DND-41 (cell line): Measurements from ENCODE around the gene TTBK2.

ENCODE experiments used
- ATAC-seq: fragments of 200-7000 bp; cut with Tn5 transposase; 3 replicates; pipeline ENCODE4 v1.9.1; 2021; ENCODE audit warnings: low read depth; ENCODE audit not compliant: insufficient read depth
- DNase-seq: peaks from one replicate; pipeline ENCODE4 v3.0.0-alpha.2; 2020
- H2AFZ ChIP-seq: 2 replicates; pipeline ENCODE4 v1.6.0; 2012; ENCODE audit warnings: low read depth, low read length
- H3K27ac ChIP-seq: 2 replicates; pipeline ENCODE4 v1.5.1; 2012; ENCODE audit warnings: low read length, inconsistent platforms
- H3K27me3 ChIP-seq: fragments of 200-600 bp; sonication (generic); 2 replicates; pipeline ENCODE4 v1.6.0; 2012; ENCODE audit warnings: low read length, mild to moderate bottlenecking, inconsistent platforms; ENCODE audit not compliant: insufficient read depth, poor library complexity
- H3K36me3 ChIP-seq: 2 replicates; pipeline ENCODE4 v1.5.1; 2012; ENCODE audit warnings: low read length, inconsistent platforms; ENCODE audit not compliant: insufficient read depth
- H3K4me1 ChIP-seq: 2 replicates; pipeline ENCODE4 v1.5.1; 2012; ENCODE audit warnings: mild to moderate bottlenecking, low read length; ENCODE audit not compliant: insufficient read depth
- H3K4me2 ChIP-seq: 2 replicates; pipeline ENCODE4 v1.6.0; 2012; ENCODE audit warnings: mild to moderate bottlenecking, moderate library complexity, low read length, inconsistent platforms; ENCODE audit not compliant: insufficient read depth
- H3K4me3 ChIP-seq, 2 experiments: fragments of 200-600 bp in 1 of 2; shearing (Covaris generic) in 1 of 2; 2 replicates each; pipeline ENCODE4 v1.5.1; 2012 to 2016; ENCODE audit warnings: inconsistent platforms in 2 of 2, low read length in 2 of 2, mild to moderate bottlenecking in 2 of 2, low read depth in 1 of 2, moderate library complexity in 1 of 2
- H3K79me2 ChIP-seq: 2 replicates; pipeline ENCODE4 v1.6.0; 2012; ENCODE audit warnings: low read length, inconsistent platforms; ENCODE audit not compliant: insufficient read depth
- H3K9ac ChIP-seq: 2 replicates; pipeline ENCODE4 v1.6.0; 2012; ENCODE audit warnings: low read depth, mild to moderate bottlenecking, inconsistent platforms, low read length, moderate library complexity
- H3K9me3 ChIP-seq: 2 replicates; pipeline ENCODE4 v1.5.1; 2012; ENCODE audit warnings: low read length, moderate library complexity, mild to moderate bottlenecking, inconsistent platforms; ENCODE audit not compliant: insufficient read depth, severe bottlenecking
- H4K20me1 ChIP-seq: 2 replicates; pipeline ENCODE4 v1.6.0; 2012; ENCODE audit warnings: low read length; ENCODE audit not compliant: insufficient read depth
- CTCF ChIP-seq: IDR thresholded peaks from 2 replicates; pipeline ENCODE4 v1.5.1; 2012; ENCODE audit warnings: borderline replicate concordance, low read length, moderate library complexity, mild to moderate bottlenecking; ENCODE audit not compliant: poor library complexity, severe bottlenecking; ENCODE audit errors: extremely low read depth
- EZH2 ChIP-seq: IDR thresholded peaks from 3 replicates; pipeline ENCODE4 v1.6.1; 2012; ENCODE audit warnings: borderline replicate concordance, low read depth, mild to moderate bottlenecking, moderate library complexity, low read length, inconsistent platforms; ENCODE audit not compliant: severe bottlenecking

Gene TTBK2

GRCh38 chr15:42854576-42854975, 66.0 kb downstream of the TTBK2 start:
- H3K9me3 ChIP-seq = no peaks in the 10 kb centered on the region

DNA sequence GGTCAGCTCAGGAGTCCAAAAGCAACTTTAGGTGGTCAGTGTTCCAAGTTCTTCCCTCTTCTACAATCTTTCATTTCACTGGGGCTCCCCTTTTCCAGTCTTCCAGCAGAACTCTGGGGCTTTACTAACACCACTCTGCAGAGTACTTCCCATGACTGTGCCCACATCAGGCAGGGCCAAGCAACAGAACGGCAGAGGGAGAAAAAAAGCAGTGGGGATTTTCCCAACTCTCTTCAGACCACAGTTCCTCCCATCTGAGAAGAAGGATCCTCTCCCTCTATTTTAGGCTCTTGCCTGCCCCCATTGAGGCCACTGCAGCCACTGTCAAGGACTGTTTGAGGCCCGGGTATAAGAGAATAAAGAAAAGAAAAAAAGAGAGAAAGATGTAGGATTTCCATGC, 70.7 kb downstream of the TTBK2 start:
- H3K36me3 ChIP-seq = no peaks in the 10 kb centered on the region; the same call in 1 of the 2 replicates
- no peaks in the 10 kb centered on the region for H3K4me1 ChIP-seq
- H3K9ac ChIP-seq = no peak overlapping the region
- H3K9me3 ChIP-seq = no peaks in the 10 kb centered on the region
- no peak overlapping the region for H3K4me2 ChIP-seq
- no peak overlapping the region for H3K27ac ChIP-seq
- DNase-seq (no peak), ATAC-seq (no peak)
- TF ChIP-seq CTCF (no peak), EZH2 (no peak)
- H3K4me3 ChIP-seq = no peak overlapping the region
- H4K20me1 ChIP-seq = no peaks in the 10 kb centered on the region
- H3K79me2 ChIP-seq = no peaks in the 10 kb centered on the region
- no peaks in the 10 kb centered on the region for H3K27me3 ChIP-seq
- H2AFZ ChIP-seq = no peak overlapping the region

More at GRCh38 chr15:42854576-42854975, 66.0 kb downstream of the TTBK2 start:
- Histone ChIP-seq H3K27me3 (no peaks in the 10 kb centered on the region), H3K4me2 (no peak overlapping the region), H3K4me3 (no peak overlapping the region), H3K36me3 (no peaks in the 10 kb centered on the region; the same call in 1 of the 2 replicates), H3K9ac (no peak overlapping the region), H3K79me2 (no peaks in the 10 kb centered on the region), H3K4me1 (no peaks in the 10 kb centered on the region), H2AFZ (no peak overlapping the region), H3K27ac (no peak overlapping the region), H4K20me1 (no peaks in the 10 kb centered on the region)
- ATAC-seq = no peak
- TF ChIP-seq EZH2 (no peak), CTCF (no peak)
- no peak for DNase-seq

- Histone ChIP-seq H3K27ac (no peak overlapping the region), H3K4me3 (no peak overlapping the region), H3K4me1 (no peaks in the 10 kb centered on the region), H4K20me1 (no peaks in the 10 kb centered on the region), H2AFZ (no peak overlapping the region), H3K27me3 (no peaks in the 10 kb centered on the region), H3K79me2 (no peaks in the 10 kb centered on the region), H3K9me3 (peaks cover 4% of the 10 kb centered on the region), H3K4me2 (no peak overlapping the region), H3K36me3 (peaks cover 3% of the 10 kb centered on the region; the same call in 1 of the 2 replicates), H3K9ac (no peak overlapping the region)
- TF ChIP-seq CTCF (no peak), EZH2 (no peak)
- DNase-seq (no peak), ATAC-seq (no peak)
Observed at GRCh38 chr15:42848846-42849245, 71.7 kb downstream of the TTBK2 start.

GRCh38 chr15:42846647-42847046, 73.9 kb downstream of the TTBK2 start:
- ATAC-seq = no peak
- Histone ChIP-seq H3K4me3 (no peak overlapping the region), H3K9me3 (peaks cover 5% of the 10 kb centered on the region), H2AFZ (no peak overlapping the region), H3K36me3 (peaks cover 4% of the 10 kb centered on the region; the same call in 1 of the 2 replicates), H3K27ac (no peak overlapping the region), H3K9ac (no peak overlapping the region), H3K79me2 (no peaks in the 10 kb centered on the region), H4K20me1 (no peaks in the 10 kb centered on the region), H3K4me2 (no peak overlapping the region), H3K4me1 (no peaks in the 10 kb centered on the region), H3K27me3 (no peaks in the 10 kb centered on the region)
- DNase-seq = no peak
- TF ChIP-seq EZH2 = no peak
- TF ChIP-seq CTCF = no peak
